Peyer's patch (tissue), 4 donors: ENCODE measurements around the gene PHYHIPL.

ENCODE experiments used
- POLR2A ChIP-seq, 2 donors: fragments of 450-650 bp; IDR thresholded peaks; one replicate each; pipeline ENCODE4 v1.5.1; 2017; ENCODE audit warnings: antibody characterized with exemption in 2 of 2, mild to moderate bottlenecking in 2 of 2, moderate library complexity in 2 of 2
- TF ChIP-seq, protein P1 (sequence below), 6 experiments: fragments of 450-650 bp in 4 of 6; fragments of 200-600 bp in 2 of 6; sonication (generic) in 1 of 6; IDR thresholded peaks; one replicate each; pipeline ENCODE4 v1.5.1; 2017 to 2019; ENCODE audit warnings: antibody characterized with exemption in 6 of 6, mild to moderate bottlenecking in 3 of 6, moderate library complexity in 1 of 6

DNA sequence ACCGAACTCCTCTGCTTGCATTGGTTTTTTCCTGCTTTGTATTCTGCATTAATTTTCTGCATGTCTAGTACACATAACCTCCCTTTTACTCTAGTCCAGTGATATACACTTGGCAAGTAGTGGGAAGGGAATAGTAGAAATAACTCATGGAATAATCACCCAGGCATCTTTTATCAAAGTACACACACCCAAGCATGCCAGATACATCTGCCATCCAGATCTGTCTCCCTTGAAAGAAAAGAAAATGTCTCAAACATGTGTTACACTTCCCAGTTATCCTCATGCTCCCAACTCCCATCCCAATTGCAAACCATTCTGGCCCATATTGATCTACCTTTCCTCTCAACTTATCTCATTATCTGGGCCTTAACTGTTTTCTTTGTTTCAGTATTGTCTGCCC is 79.0 kb downstream of the PHYHIPL start:
- TF ChIP-seq, protein P1, sequence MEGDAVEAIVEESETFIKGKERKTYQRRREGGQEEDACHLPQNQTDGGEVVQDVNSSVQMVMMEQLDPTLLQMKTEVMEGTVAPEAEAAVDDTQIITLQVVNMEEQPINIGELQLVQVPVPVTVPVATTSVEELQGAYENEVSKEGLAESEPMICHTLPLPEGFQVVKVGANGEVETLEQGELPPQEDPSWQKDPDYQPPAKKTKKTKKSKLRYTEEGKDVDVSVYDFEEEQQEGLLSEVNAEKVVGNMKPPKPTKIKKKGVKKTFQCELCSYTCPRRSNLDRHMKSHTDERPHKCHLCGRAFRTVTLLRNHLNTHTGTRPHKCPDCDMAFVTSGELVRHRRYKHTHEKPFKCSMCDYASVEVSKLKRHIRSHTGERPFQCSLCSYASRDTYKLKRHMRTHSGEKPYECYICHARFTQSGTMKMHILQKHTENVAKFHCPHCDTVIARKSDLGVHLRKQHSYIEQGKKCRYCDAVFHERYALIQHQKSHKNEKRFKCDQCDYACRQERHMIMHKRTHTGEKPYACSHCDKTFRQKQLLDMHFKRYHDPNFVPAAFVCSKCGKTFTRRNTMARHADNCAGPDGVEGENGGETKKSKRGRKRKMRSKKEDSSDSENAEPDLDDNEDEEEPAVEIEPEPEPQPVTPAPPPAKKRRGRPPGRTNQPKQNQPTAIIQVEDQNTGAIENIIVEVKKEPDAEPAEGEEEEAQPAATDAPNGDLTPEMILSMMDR (IDR thresholded peaks at IDR 0.05): no peak
- TF ChIP-seq POLR2A (IDR thresholded peaks at IDR 0.05): no peak
